Right forelimb (tissue), 1 donor: ENCODE data around the gene SLC1A2.

ENCODE experiments used
- DNase-seq: peaks from one replicate; pipeline ENCODE4 v3.0.0-alpha.2; 2018

The SLC1A2 gene

GRCh38 chr11:35375332-35376117 lies 43.8 kb downstream of the SLC1A2 start:
- no peak for DNase-seq

GRCh38 chr11:35373284-35373933 lies 45.9 kb downstream of the SLC1A2 start:
- DNase-seq, result no peak

- no peak for DNase-seq
Observed at GRCh38 chr11:35372565-35373283, 46.6 kb downstream of the SLC1A2 start.

DNA sequence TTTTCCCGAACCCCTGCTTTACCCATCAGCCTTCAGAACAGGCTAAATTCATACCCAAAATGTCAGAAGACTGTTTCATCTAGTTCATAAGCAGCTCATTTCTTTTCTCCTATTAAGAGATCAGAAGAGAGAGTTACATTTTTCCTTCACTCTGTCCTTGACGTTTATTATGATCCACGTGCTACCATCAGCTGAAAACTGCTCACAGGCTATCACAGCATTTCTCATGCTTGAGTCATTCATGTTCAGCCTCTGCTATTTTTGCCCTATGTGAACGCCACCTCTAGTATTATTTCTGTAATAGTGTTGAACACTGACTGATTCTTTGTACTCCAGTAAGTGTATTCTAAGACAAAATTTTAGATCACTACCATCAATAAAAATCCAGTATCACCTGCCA lies 51.9 kb downstream of the SLC1A2 start:
- no peak for DNase-seq

GRCh38 chr11:35366798-35367197 lies 52.6 kb downstream of the SLC1A2 start:
- no peak for DNase-seq

GRCh38 chr11:35365961-35366360 lies 53.4 kb downstream of the SLC1A2 start:
- no peak for DNase-seq

DNA sequence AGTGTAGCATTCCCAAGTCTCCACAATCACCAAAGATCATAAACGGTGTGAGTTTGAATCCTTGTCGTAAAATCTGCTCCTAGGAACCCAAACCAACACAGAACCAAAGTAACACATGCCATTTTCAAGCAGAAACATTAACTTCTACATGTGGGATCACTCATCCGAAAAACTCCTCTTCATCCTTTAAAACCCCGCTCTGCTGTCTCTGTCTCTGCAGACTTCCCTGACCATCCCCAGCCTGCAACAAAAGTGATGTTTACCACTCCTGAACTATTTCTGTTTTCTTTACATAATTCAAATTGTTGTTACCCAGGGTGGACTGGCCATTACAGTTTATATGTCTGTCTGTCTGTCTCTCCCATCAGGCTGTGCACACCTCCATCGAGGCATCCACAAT lies 54.0 kb downstream of the SLC1A2 start:
- DNase-seq, result no peak

- DNase-seq, result no peak
Observed at GRCh38 chr11:35363854-35364780, 55.2 kb downstream of the SLC1A2 start.

DNA sequence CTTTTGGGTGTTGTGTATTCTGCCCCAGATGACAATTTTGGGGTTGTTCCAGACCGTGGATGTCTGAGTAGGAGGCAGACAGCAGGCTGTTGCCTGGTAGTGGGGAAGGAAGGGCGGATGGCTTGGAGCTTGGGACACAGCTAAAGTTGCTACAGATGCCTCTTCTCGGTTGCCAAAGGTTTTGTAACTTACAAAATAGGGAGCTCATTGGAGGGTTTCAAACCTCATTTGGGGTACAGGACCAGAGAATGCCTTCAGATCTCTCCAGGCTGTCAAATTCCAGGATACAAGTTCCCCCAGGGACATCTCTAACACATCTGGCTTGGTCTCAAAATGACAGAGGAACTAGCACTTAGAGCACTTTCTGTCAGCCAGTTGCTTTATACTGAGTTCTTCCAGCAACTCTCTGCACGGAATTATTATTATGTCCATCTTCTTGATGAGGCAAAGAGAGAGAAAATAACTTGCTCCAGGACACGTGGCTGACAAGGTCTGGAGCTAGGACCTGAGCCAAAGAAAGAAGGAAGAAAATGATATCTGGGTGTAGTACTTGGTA lies 56.0 kb downstream of the SLC1A2 start:
- DNase-seq, result no peak

- no peak for DNase-seq
Observed at GRCh38 chr11:35362521-35362980, 56.8 kb downstream of the SLC1A2 start.

- no peak for DNase-seq
Observed at GRCh38 chr11:35360055-35360530, 59.3 kb downstream of the SLC1A2 start.

DNA sequence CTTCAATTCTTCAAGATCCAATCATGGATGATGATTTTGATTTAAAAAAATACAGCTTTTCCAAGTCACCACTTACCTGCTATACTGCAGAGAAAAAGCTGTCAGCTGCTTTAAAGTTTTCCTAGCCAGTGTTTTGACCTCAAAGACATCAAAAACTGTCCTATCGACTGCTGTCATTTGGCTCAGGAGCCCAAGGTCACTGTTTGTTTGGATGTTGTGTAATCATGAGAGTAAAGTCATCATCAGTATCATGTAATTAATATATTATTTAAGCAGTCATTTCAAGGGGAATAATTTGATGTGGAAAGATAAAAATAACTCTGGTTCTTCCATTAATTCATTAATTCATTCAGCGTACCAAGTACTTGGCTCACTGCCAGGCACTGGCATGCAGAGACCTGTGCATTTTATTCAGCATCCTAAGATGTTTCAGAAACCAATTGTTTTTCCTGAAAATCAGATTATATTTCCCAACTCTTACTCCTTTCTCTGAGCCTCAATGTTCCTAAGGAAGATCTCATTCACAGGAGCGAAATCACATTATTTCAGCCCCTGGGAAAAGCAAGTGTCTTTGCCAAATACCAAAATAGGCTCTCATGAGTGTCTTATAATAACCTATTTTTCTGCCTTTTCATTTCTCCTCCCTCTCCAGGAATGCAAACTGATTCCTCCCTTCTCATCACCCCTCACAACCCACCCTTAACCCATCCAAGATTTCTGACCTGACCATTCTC lies 59.9 kb downstream of the SLC1A2 start:
- DNase-seq, result no peak

- DNase-seq, result no peak
Observed at GRCh38 chr11:35358391-35358790, 61.0 kb downstream of the SLC1A2 start.

- no peak for DNase-seq
Observed at GRCh38 chr11:35357923-35358322, 61.4 kb downstream of the SLC1A2 start.

DNA sequence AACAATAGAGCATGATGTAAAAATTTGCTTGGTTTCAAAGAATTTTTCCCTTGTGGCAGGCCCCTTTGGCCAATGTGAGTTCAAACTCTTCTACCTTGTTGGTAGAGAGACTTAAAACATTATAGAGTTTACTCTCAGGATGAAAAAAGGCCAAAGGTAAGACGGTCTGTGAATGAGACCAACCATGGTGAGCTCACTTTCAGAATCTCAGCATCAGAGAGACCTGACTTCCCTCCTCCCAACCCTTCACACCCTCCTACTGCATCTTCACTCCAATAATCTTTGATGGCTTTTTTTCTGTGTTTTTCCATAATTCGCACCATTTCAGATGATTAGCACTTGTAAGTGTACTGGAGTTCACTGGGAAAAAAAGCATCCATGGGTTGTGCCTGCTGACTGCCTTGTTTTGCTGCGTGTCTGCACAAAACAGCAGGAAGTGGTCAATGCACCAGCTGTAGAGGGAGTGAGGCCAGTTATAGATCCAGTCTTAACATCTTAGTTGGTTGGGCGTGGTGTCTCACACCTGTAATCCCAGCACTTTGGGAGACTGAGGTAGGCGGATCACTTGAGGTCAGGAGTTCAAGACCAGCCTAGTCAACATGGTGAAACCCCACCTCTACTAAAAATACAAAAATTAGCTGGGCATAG lies 64.1 kb downstream of the SLC1A2 start:
- no peak for DNase-seq

DNA sequence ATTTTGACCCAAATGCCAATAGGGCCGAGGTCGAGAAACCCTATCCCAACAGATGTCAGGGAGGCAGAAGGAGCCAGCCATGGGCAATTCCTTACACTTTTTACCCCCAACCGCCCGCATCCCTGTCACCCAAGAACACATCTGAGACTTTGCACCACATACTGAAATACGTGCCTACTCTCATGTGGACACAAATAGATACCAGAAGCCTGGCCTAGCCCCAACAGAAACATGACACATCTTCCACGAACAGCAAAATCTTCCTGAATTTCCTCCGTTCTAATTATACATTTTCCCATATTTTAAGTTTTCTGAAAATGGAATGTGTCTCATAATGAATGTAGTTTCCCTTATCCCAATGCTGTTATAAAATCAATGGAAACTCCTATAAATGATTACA lies 64.7 kb downstream of the SLC1A2 start:
- no peak for DNase-seq

- no peak for DNase-seq
Observed at GRCh38 chr11:35352077-35352888, 67.1 kb downstream of the SLC1A2 start.

DNA sequence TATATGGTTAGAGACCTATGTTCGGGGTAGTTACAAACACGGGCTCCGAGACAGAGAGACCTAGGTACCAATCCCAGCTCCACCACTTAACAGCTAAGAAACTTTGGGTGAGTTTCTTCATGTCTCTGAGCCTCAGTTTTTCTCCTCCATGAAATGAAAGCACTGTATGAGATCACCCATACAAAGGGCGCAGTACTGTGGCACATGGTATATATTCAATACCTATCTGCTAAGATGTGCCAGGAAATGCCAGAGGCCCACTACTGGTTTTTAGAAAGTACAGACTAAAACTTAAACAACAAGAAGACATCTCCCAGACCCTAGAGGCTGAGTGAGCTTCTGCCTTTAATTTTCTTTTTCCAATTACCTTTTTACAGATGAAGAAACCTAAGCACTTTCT lies 69.5 kb downstream of the SLC1A2 start:
- DNase-seq, result no peak

GRCh38 chr11:35348898-35349687 lies 70.3 kb downstream of the SLC1A2 start:
- DNase-seq, result no peak
